Neuronal stem cell (in vitro differentiated cells): ENCODE measurements around the gene PFKM. TPM values are rescaled to one million over a fixed set of nuclear protein-coding genes. Genes with fewer than 3 reads are reported as not detected.

Source experiments
- DNase-seq: peaks from one replicate; pipeline ENCODE4 v3.0.0-alpha.2; 2013; ENCODE audit warnings: low spot score
- H2AFZ ChIP-seq: one replicate; pipeline ENCODE4 v1.6.1; 2013; ENCODE audit warnings: mild to moderate bottlenecking, low read length, inconsistent platforms
- H2AK5ac ChIP-seq: 2 replicates; pipeline ENCODE4 v1.6.1; 2013; ENCODE audit warnings: low read depth, mild to moderate bottlenecking, inconsistent platforms, low read length, moderate library complexity, mixed read lengths
- H2BK120ac ChIP-seq: 2 replicates; pipeline ENCODE4 v1.6.1; 2013; ENCODE audit warnings: low read depth, mild to moderate bottlenecking, inconsistent platforms, low read length, moderate library complexity, mixed read lengths
- H2BK12ac ChIP-seq: one replicate; pipeline ENCODE4 v1.6.1; 2013; ENCODE audit warnings: low read length, inconsistent platforms
- H2BK15ac ChIP-seq: 2 replicates; pipeline ENCODE4 v1.6.1; 2013; ENCODE audit warnings: mild to moderate bottlenecking, low read length, inconsistent platforms, mixed read lengths
- H2BK5ac ChIP-seq: one replicate; pipeline ENCODE4 v1.6.1; 2013; ENCODE audit warnings: inconsistent platforms, mild to moderate bottlenecking, low read length, moderate library complexity
- H3K14ac ChIP-seq: one replicate; pipeline ENCODE4 v1.6.1; 2013; ENCODE audit warnings: low read length, inconsistent platforms
- H3K18ac ChIP-seq: 2 replicates; pipeline ENCODE4 v1.6.1; 2013; ENCODE audit warnings: low read length, inconsistent platforms
- H3K23ac ChIP-seq: 2 replicates; pipeline ENCODE4 v1.6.1; 2013; ENCODE audit warnings: low read depth, mild to moderate bottlenecking, mixed read lengths, low read length, inconsistent platforms; ENCODE audit not compliant: poor library complexity
- H3K27ac ChIP-seq: replicated peaks from 3 replicates; pipeline ENCODE4 v1.5.1; 2013; ENCODE audit warnings: low read length, inconsistent platforms
- H3K27me3 ChIP-seq, 3 experiments: 2 replicates each; pipeline ENCODE4 v1.6.1; 2013; ENCODE audit warnings: low read length in 3 of 3, mild to moderate bottlenecking in 2 of 3, inconsistent platforms in 1 of 3, low read depth in 1 of 3, mixed read lengths in 1 of 3, moderate library complexity in 1 of 3; ENCODE audit not compliant: control insufficient read depth in 3 of 3, insufficient read depth in 3 of 3
- H3K36me3 ChIP-seq, 2 donors: replicated peaks in 1 of 2; 2 replicates each; pipeline ENCODE4 v1.6.1; 2013; ENCODE audit warnings: low read length in 2 of 2; ENCODE audit not compliant: control insufficient read depth in 2 of 2, insufficient read depth in 2 of 2
- H3K4ac ChIP-seq: 2 replicates; pipeline ENCODE4 v1.6.1; 2013; ENCODE audit warnings: inconsistent platforms, mild to moderate bottlenecking, low read length, moderate library complexity
- H3K4me1 ChIP-seq, 2 donors: 1 replicate in 1 of 2; 2 replicates in 1 of 2; pipeline ENCODE4 v1.6.1; 2013; ENCODE audit warnings: low read length in 2 of 2, low read depth in 1 of 2; ENCODE audit not compliant: control insufficient read depth in 2 of 2, insufficient read depth in 1 of 2
- H3K4me2 ChIP-seq: one replicate; pipeline ENCODE4 v1.6.1; 2013; ENCODE audit warnings: mild to moderate bottlenecking, low read length, inconsistent platforms; ENCODE audit not compliant: insufficient read depth, poor library complexity, severe bottlenecking
- H3K4me3 ChIP-seq, 2 donors: 2 replicates each; pipeline ENCODE4 v1.5.1; 2013; ENCODE audit warnings: low read length in 2 of 2, mild to moderate bottlenecking in 2 of 2, inconsistent platforms in 1 of 2, moderate library complexity in 1 of 2
- H3K79me1 ChIP-seq: one replicate; pipeline ENCODE4 v1.6.1; 2013; ENCODE audit warnings: low read depth, mild to moderate bottlenecking, inconsistent platforms, low read length, moderate library complexity
- H3K9ac ChIP-seq: one replicate; pipeline ENCODE4 v1.6.1; 2013; ENCODE audit warnings: mild to moderate bottlenecking, low read depth, low read length, inconsistent platforms; ENCODE audit not compliant: poor library complexity
- H3K9me3 ChIP-seq, 2 donors: replicated peaks in 1 of 2; 2 replicates each; pipeline versions ENCODE3 to v1.6.1; 2013; ENCODE audit warnings: low read length in 2 of 2, mild to moderate bottlenecking in 2 of 2, inconsistent platforms in 1 of 2, low read depth in 1 of 2, mixed read lengths in 1 of 2, moderate library complexity in 1 of 2; ENCODE audit not compliant: control insufficient read depth in 2 of 2, insufficient read depth in 1 of 2
- H4K8ac ChIP-seq: one replicate; pipeline ENCODE4 v1.6.1; 2013; ENCODE audit warnings: low read depth, mild to moderate bottlenecking, inconsistent platforms, low read length, moderate library complexity
- H4K91ac ChIP-seq: one replicate; pipeline ENCODE4 v1.6.1; 2013; ENCODE audit warnings: low read length, low read depth, mild to moderate bottlenecking, inconsistent platforms; ENCODE audit not compliant: poor library complexity
- WGBS, 2 donors: extraction: QIAGEN DNeasy Blood & Tissue Kit; methylation state at CpG; one replicate each; pipeline ENCODE4 v1.1.7; 2013; ENCODE audit warnings: missing lambda C conversion rate in 2 of 2, mixed read lengths in 1 of 2; ENCODE audit not compliant: insufficient read length in 2 of 2, insufficient replicate concordance in 1 of 2; ENCODE audit errors: extremely low coverage in 2 of 2; 5-methylcytosine and 5-hydroxymethylcytosine counted together
- small RNA-seq: library from polyadenylated mRNA; stranded (forward); fragments of <200 nt; extraction: miRNeasy Mini kit (QIAGEN cat#:217004); gene quantifications from one replicate; pipeline ENCODE3, GENCODE V24; 2013; ENCODE audit not compliant: insufficient read depth

The PFKM gene

DNA sequence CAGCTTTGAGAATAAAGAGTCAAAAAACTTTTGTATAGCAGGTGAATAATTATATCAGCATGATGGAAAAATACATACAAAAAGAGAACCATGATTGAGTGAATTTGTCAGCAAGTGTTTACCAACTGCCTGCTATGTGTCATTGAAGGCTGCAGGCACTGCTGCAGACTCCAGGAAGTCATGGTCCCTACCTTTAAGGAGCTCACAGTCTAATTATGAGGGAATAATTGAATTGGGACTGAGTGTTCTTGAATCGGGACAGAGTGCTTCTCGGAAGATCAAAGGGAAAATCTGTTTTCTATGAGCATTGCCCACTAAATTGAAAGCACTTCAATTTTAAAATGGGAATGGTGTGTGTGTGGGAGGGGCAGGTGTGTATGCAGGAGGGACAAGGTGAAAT lies 74.5 kb downstream of the PFKM start:
- no peak overlapping the region for H3K4me3 ChIP-seq
- no peak overlapping the region for H3K4me2 ChIP-seq
- no peak for DNase-seq
- H2AFZ ChIP-seq = no peak overlapping the region
- no peaks in the 10 kb centered on the region for H3K36me3 ChIP-seq
- H3K27ac ChIP-seq = no peak overlapping the region
- no peak overlapping the region for H4K8ac ChIP-seq
- H3K79me1 ChIP-seq = no peaks in the 10 kb centered on the region
- no peak overlapping the region for H3K14ac ChIP-seq
- no peak overlapping the region for H2BK120ac ChIP-seq
- no peak overlapping the region for H3K4ac ChIP-seq
- H2AK5ac ChIP-seq = no peak overlapping the region
- no peak overlapping the region for H3K9ac ChIP-seq
- H2BK5ac ChIP-seq = no peak overlapping the region
- H3K4me1 ChIP-seq = peaks cover under 1 to 4% of the 10 kb centered on the region in 2 donors
- no peak overlapping the region for H4K91ac ChIP-seq
- no peak overlapping the region for H2BK12ac ChIP-seq
- H3K18ac ChIP-seq = no peak overlapping the region
- H3K23ac ChIP-seq = no peak overlapping the region
- peaks cover 0 to 3% (median 0%) of the 10 kb centered on the region in 3 experiments for H3K27me3 ChIP-seq
- no CpG with 5 or more reads among the region's 2 CpGs for WGBS, 2 donors
- no peak overlapping the region for H2BK15ac ChIP-seq
- H3K9me3 ChIP-seq = peaks cover 0 to 2% of the 10 kb centered on the region in 2 donors

- H2BK5ac ChIP-seq = no peak overlapping the region
- peaks cover 1 to 5% of the 10 kb centered on the region in 2 donors for H3K4me1 ChIP-seq
- peaks cover 0 to 2% of the 10 kb centered on the region in 2 donors for H3K9me3 ChIP-seq
- H3K4ac ChIP-seq = no peak overlapping the region
- no peak overlapping the region for H3K4me2 ChIP-seq
- DNase-seq = no peak
- H2BK12ac ChIP-seq = no peak overlapping the region
- H2BK15ac ChIP-seq = no peak overlapping the region
- H3K36me3 ChIP-seq = no peaks in the 10 kb centered on the region
- H4K8ac ChIP-seq = no peak overlapping the region
- H3K27me3 ChIP-seq = peaks cover 0 to 3% (median 0%) of the 10 kb centered on the region in 3 experiments
- no peak overlapping the region for H2AK5ac ChIP-seq
- H3K14ac ChIP-seq = no peak overlapping the region
- H4K91ac ChIP-seq = no peak overlapping the region
- peak overlapping the region; percentile 14 for H2AFZ ChIP-seq
- H3K4me3 ChIP-seq = no peak overlapping the region
- H3K9ac ChIP-seq = no peak overlapping the region
- H3K79me1 ChIP-seq = no peaks in the 10 kb centered on the region
- H2BK120ac ChIP-seq = no peak overlapping the region
- no peak overlapping the region for H3K27ac ChIP-seq
- no CpG with 5 or more reads among the region's 1 CpG for WGBS, 2 donors
- H3K18ac ChIP-seq = no peak overlapping the region
- H3K23ac ChIP-seq = no peak overlapping the region
Measured at GRCh38 chr12:48194799-48195201, 75.6 kb downstream of the PFKM start.

Small RNAs within 50 kb of the gene (small RNA-seq; reads per million reads assigned to genes)
- gene MIR6505 (27.6 reads per million, percentile 86 among the genes with 10 or more reads in this experiment), gene RNU6-1203P (not detected)
